CD1c-positive myeloid dendritic cell (primary cell): ENCODE results near the gene PLEKHA6.

Experiments
- DNase-seq: peaks from one replicate; pipeline ENCODE4 v3.0.0-alpha.2; 2016; ENCODE audit errors: extremely low spot score

Gene PLEKHA6, protein sequence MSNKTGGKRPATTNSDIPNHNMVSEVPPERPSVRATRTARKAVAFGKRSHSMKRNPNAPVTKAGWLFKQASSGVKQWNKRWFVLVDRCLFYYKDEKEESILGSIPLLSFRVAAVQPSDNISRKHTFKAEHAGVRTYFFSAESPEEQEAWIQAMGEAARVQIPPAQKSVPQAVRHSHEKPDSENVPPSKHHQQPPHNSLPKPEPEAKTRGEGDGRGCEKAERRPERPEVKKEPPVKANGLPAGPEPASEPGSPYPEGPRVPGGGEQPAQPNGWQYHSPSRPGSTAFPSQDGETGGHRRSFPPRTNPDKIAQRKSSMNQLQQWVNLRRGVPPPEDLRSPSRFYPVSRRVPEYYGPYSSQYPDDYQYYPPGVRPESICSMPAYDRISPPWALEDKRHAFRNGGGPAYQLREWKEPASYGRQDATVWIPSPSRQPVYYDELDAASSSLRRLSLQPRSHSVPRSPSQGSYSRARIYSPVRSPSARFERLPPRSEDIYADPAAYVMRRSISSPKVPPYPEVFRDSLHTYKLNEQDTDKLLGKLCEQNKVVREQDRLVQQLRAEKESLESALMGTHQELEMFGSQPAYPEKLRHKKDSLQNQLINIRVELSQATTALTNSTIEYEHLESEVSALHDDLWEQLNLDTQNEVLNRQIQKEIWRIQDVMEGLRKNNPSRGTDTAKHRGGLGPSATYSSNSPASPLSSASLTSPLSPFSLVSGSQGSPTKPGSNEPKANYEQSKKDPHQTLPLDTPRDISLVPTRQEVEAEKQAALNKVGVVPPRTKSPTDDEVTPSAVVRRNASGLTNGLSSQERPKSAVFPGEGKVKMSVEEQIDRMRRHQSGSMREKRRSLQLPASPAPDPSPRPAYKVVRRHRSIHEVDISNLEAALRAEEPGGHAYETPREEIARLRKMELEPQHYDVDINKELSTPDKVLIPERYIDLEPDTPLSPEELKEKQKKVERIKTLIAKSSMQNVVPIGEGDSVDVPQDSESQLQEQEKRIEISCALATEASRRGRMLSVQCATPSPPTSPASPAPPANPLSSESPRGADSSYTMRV

DNA sequence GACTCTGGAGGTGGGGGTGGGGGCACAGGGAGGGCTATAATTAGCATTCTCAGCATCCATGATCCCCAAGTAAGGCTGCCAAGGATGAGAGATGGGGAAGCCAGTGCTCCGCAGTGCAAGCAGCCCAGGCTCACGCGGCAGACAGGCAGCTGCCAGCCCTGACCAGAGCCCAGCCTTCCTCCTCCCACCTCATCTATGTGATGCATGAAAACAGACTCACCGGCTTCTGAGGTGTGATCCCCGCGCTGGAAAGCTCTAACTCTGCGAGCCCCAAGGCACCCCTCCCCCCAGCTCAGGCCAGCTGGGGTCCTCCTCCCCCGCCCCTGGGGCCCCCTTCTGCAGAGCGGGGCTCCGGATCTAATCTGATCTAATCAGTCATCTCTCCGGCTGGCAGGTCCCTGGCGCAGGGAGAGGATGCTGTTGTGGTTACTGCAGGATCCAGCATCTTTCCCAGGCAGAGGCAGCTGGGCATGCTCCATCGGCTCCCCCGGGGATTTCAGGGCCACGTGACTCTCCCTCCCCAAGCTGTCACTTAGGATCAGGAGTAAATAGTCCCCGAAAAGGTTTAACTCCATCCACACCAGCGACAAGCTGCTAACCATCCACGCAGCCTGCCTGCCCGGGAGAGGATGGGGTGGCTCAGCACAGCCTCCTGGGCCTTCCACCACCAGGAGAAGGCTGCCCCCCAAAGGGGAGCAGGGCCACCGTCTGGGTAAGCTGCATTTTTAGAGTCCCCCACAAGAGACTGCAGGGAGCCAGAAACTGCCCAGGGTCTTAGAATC lies at the start of gene PLEKHA6:
Gene PLEKHA6, minus strand, starts transcription at position 456 of the 782 bp plus-strand sequence. CDS start 86,202 bp downstream, outside the sequence.
- no peak for DNase-seq

DNA sequence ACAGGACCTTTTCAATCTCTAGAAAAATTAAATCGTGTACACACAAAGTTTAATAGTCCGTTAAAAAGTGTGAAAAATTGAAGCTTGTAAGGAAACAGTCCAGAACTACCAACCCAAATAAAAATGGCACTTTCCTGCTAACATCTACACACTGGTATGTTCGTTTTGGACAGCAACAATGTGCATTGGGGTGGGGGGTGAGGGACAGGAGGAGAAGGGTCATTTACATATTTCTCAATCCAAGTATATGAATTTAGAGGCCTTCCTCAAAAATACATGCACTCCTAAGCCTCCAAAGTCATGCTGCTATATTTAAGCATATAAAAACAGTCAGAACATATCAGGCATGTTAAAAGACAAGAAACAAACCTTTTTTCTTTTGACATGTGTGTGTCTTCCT lies 49.4 kb upstream of the PLEKHA6 start:
- DNase-seq: peak; percentile 54

DNA sequence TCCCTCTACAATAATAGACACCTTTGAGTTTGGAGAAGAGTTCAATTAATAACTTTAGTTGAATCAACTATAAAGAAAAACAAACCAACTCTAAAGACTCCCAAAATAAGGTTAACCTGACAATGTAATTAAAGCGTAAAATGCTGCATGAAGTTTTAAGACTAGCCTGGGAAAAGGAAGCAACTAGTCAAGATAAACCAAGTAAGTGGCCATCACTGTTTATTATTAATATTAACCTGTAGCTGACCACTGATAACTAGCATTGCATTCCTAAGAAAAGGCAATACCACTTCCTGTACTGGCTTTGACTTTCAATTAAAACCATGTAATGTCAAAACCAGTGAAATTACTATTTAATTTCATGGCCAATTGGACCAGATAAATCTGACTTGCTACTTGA lies 48.9 kb upstream of the PLEKHA6 start:
- no peak for DNase-seq

DNA sequence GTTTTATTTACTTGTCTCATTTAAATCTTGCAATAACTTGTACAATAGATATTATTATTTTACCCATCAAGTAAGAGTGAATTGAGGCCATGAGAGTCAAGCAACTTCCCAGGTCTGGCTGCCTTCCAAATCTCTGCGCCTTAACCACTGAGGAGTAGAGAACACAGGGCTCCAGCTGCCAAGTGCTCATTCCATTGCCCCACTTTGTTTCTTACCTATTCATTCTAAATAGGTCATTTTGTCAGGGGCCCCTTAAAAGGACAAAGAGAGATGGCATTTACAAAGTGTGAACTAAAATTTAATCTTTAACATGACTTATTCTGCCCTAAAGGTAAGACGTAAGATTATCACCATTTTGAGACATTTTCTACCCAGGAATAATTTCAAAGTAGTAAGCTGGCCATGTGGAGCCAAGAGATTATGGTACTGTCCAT lies 48.4 kb upstream of the PLEKHA6 start:
- DNase-seq: peak; percentile 52

DNA sequence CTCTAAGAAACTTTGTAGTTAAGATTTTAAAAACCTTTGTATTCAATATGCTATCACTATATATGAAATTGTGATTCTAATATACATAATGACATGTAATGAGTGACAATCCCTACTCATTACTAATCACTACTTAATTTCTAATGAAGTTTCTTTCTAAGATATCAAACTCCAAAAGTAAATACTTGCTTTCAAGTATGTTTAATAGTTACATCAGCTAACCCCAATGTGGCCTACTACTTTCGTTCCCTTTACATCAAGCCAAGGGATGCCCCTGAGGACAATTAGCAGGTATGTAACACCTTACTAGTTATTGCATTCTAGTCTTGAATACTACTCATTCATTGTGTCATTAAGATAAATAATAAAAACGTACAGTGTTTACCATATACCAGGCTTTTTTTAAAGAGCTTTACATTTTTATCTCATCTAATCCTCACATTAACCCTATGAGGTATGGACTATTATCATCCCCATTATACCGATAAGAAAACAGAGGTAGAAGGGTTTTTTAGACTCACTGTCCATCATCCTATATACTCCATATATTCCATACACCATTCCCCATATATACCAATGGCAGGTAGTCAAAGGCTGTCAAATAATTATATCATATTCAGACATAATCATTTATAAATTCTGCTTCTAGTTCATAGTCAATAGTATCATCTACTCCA lies 47.7 kb upstream of the PLEKHA6 start:
- no peak for DNase-seq

DNA sequence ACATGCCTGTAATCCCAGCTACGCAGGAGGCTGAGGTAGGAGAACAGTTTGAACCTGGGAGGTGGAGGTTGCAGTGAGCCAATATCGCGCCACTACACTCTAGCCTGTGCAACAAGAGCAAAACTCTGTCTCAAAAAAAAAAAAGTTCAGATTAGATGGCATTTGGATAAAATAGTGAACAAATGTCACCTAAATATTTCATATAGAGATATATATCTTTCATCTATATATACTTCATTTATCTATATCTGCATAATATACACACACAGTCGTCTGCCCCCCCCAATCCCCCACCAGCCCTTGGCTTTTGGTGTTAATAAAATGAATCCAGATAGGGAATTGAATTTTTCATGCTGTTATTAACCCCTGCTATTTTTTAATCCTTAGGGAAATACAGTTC lies 46.9 kb upstream of the PLEKHA6 start:
- DNase-seq: no peak

- DNase-seq: no peak
These were observed 46.3 kb upstream of the PLEKHA6 start for GRCh38 chr1:204405988-204406387.

- DNase-seq: no peak
These were observed 44.9 kb upstream of the PLEKHA6 start for GRCh38 chr1:204404629-204405028.

DNA sequence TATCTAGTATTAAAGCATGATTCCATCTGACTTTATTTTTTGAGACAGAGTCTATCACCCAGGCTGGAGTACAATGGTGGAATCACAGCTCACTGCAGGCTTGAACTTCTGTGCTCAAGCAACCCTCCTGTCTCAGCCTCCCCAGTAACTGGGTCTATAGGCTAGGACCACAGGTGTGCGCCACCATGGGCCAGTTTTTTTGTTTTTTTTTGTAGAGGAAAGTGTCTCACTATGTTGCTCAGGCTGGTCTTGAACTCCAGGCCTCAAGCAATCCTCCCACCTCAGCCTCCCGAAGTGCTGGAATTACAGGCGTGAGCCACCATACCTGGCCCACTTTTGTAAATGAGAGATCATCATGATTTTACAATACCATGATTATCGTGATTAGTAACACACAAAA lies 42.7 kb upstream of the PLEKHA6 start:
- no peak for DNase-seq

DNA sequence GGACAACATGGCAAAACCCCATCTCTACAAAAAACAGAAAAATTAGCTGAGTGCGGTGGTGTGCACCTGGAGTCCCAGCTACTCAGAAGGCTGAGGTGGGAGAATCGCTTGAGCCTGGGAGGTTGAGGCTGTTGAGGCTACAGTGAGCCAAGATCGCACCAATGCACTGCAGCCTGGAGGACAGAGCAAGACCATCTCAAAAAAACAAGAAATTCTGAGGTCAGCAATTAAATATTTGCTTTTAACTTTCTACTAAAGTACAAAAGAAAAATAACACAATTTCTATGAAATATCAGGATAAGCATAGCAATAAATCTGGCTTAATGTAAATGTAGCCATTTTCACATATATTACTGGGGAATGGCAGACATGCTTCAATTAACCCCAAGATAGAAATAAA lies 42.0 kb upstream of the PLEKHA6 start:
- DNase-seq: no peak

- no peak for DNase-seq
These were observed 41.3 kb upstream of the PLEKHA6 start for GRCh38 chr1:204400882-204401510.

DNA sequence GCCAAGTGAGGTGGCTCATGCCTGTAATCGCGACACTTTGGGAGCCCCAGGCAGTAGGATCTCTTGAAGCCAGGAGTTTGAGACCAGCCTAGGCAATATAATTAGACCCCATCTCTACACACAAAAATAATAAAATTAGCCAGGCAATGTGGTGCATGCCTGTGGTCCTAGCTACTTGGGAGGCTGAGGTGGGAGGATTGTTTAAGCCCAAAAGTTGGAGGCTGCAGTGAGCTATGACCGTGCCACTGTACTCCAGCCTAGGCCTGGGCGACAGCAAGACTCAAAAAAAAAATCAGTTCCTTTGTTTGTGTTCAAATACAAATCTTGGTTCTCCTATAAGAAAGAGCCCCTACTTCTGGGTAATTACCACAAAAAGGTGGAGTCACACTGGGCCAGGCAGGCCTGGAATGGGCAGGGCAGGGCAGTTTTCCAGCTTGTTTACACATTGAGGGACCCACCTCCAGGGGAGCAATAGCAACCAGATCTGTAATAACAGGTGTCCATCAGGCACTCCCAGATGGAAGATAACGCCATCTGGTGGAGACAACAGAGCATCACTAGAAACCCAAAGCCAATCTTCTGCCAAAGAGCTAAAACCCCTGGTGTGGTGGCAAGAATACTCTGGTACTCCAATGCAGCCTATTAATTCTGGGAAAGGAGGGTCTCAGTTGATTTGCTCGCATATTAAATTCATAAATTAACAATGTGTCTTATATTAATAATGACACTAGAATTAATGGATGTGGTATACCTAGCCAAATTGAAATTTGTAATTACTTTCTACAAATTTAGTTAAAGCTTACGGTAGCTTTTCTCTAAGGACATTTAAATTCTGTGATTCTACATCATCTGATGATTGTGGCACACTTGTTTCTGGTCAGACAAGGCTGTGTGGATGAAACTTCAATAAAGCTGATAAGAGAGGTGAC lies 38.7 kb upstream of the PLEKHA6 start:
- DNase-seq: peak; percentile 82

GRCh38 chr1:204396015-204396583 lies 36.4 kb upstream of the PLEKHA6 start:
- no peak for DNase-seq

GRCh38 chr1:204391629-204392028 lies 31.9 kb upstream of the PLEKHA6 start:
- no peak for DNase-seq

GRCh38 chr1:204390751-204391466 lies 31.2 kb upstream of the PLEKHA6 start:
- DNase-seq: no peak

- no peak for DNase-seq
These were observed 26.0 kb upstream of the PLEKHA6 start for GRCh38 chr1:204385727-204386126.

DNA sequence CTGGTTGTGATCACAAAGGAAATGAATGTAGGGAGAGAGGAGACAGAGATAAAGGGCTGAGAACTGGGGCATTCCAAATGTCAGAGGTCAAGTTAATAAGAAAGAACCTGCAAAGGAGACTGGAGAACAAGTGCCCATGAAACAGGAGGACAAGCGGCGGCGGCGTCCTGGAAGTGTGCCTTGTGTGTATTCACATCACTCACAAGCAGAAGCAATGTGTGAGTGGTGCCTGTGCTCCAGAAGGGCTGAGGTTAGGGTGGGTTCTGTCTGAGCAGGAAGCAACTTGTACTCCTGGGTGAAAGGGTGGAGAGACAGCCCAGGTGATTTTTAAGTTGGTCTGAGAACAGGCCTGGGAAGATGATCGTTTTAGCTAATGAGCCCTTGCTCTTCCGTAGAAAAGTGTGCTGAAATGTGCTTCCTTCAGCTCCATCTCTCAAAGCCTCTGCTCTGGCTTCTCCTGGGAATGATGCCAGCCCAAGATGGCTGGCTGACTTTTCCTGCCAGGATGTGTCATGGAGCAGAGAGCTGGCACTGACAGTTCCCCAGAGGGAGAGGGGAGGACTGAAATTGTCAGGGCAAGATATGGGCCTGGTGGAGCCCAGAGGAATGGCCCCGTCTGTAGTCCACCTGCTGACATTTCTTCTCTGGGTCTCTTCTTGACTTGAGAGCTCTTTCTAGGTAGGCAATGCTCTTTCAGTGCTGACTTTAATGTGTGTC lies 25.1 kb upstream of the PLEKHA6 start:
- DNase-seq: no peak
